ENCODE measurements around the gene ZMAT5. TPM values are rescaled to one million over a fixed set of nuclear protein-coding genes. Genes with fewer than 3 reads are reported as not detected.

Gene ZMAT5
- total RNA-seq, 4 donors from 2014 or later = 16.2 to 40.1 (median 24.3) TPM

DNA sequence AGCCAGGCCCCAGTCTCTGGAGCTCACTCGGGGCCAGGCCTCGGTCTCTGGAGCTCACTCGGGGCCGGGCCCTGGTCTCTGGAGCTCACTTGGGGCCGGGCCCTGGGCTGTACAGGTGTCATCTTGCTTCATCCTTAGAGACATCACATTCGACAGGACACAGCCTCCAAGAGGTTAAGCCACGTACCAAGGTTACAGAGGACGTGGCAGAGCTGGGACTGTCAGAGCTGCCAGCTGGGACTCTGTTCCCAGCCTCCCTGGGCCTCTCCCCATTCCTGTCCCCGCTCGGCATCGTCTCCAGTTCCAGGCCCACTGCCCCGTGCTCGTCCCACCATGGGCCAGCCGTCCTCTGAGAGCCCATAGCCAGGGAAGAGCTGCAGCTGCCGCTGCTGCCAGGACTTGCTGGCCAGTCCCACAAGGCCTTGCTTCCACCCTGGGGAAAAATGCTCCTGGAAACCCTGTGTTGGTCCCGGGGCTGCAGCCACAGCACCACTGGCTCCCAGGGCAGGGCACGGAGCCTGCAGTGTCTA, 27.4 kb downstream of the ZMAT5 start:
- H3K27ac ChIP-seq = no peak overlapping the region
- 94 to 96% methylated on average over 6 to 14 of the region's 17 CpGs for WGBS, 2 donors
- TF ChIP-seq, protein P1, sequence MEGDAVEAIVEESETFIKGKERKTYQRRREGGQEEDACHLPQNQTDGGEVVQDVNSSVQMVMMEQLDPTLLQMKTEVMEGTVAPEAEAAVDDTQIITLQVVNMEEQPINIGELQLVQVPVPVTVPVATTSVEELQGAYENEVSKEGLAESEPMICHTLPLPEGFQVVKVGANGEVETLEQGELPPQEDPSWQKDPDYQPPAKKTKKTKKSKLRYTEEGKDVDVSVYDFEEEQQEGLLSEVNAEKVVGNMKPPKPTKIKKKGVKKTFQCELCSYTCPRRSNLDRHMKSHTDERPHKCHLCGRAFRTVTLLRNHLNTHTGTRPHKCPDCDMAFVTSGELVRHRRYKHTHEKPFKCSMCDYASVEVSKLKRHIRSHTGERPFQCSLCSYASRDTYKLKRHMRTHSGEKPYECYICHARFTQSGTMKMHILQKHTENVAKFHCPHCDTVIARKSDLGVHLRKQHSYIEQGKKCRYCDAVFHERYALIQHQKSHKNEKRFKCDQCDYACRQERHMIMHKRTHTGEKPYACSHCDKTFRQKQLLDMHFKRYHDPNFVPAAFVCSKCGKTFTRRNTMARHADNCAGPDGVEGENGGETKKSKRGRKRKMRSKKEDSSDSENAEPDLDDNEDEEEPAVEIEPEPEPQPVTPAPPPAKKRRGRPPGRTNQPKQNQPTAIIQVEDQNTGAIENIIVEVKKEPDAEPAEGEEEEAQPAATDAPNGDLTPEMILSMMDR (IDR thresholded peaks at IDR 0.05) = no peak
- no peak for TF ChIP-seq POLR2A (IDR thresholded peaks at IDR 0.05)
- no peaks in the 10 kb centered on the region for H3K9me3 ChIP-seq
- peaks cover 0 to 5% of the 10 kb centered on the region in 2 donors for H3K4me1 ChIP-seq
- H3K27me3 ChIP-seq = no peaks in the 10 kb centered on the region
- no peak overlapping the region for H3K4me3 ChIP-seq (replicated peaks in 1 of 3)
- H3K36me3 ChIP-seq = peaks cover 0 to 4% of the 10 kb centered on the region in 2 donors
- intact Hi-C loops (cut with DNase I) = no loop called here
- no peak for DNase-seq

DNA sequence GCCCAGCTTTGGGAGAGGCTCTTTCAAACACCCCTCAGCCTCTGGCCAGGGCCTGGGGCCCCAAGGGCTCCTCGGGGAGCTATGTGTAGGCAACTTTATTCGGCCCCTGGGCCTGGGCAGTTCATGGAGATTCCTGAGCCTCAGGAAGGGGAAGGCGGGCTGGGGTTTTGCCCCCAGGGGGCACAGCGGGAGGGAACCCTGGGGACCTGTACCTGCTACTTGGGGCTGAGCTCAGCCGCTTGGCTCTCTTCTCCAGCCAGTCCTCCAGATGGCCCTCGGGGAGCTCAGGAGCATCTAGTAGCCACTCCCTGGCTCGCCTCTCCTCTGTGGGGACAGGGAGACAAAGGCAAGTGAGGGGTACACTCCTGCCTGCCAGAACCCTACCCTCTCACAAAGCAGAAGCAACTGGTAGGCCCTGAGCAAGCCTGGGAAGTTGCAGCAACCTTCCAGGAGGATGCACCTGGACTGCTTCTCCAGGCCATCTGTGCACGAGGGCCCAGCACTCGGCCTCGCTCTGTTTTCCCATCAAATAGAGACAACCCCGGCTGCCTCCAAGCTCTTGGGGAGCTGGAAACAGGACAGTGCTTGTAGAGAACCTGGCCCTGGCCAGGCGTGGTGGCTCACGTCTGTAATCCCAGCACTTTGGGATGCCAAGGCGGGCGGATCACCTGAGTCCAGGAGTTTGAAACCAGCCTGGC, 28.5 kb downstream of the ZMAT5 start:
- Histone ChIP-seq H3K4me3 (replicated peaks in 1 of 3) (no peak overlapping the region), H3K27ac (no peak overlapping the region), H3K36me3 (peaks cover 0 to 4% of the 10 kb centered on the region in 2 donors), H3K27me3 (no peaks in the 10 kb centered on the region), H3K4me1 (peaks cover 0 to 4% of the 10 kb centered on the region in 2 donors), H3K9me3 (no peaks in the 10 kb centered on the region)
- intact Hi-C loops (cut with DNase I) = no loop called here
- DNase-seq = no peak
- no peak for TF ChIP-seq POLR2A (IDR thresholded peaks at IDR 0.05)
- TF ChIP-seq, protein P1 (IDR thresholded peaks at IDR 0.05) = no peak
- 80 to 97% methylated on average over 14 to 15 of the region's 15 CpGs for WGBS, 2 donors

DNA sequence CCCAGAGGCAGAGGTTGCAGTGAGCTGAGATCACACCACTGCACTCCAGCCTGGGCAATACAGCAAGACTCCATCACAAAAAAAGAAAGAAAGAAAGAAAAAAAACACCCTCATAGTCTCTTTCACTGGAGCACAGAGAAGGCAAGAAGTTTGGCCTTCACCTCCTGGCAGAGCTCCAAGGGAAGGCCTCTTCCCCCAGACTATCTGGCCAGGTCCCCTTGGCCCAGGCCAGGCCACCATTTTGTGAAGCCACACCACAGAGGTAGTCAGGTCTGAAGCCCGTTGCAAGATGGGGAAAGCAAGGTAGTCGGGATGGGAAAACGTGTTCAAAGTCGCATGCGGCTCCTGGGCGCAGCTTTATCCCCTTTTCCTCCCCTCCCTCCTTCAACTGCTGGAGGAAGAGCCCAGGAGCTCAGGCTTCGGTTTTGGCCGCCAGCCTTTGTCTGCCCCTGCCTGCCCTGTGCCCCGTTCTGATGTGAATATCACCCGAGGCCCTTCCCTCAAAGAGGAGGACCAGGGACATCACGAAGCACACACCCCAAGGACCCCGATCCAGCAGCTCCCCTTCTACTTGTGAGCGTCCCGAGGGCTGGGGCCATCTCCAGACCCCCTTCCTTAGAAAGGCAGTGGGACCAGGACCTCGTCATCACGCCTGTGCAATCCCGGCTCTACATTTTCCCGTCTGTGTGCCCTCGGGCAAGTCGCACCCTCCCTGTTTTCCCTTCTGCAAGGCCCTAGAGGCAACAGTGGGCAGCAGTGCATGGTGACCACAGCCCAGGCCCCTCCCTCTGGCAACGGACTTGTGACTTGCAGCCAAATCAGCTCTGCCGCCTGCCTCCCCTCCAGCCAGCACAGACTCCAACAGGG, 29.3 kb downstream of the ZMAT5 start:
- Histone ChIP-seq H3K9me3 (no peaks in the 10 kb centered on the region), H3K4me1 (peaks cover 0 to 4% of the 10 kb centered on the region in 2 donors), H3K4me3 (replicated peaks in 1 of 3) (no peak overlapping the region), H3K27ac (no peak overlapping the region), H3K36me3 (peaks cover 0 to 4% of the 10 kb centered on the region in 2 donors), H3K27me3 (no peaks in the 10 kb centered on the region)
- DNase-seq = peak; percentile 44 to 66
- 83 to 88% methylated on average over 22 of the region's 22 CpGs for WGBS, 2 donors
- intact Hi-C loops (cut with DNase I) = no loop called here
- TF ChIP-seq, protein P1 (IDR thresholded peaks at IDR 0.05) = no peak

DNA sequence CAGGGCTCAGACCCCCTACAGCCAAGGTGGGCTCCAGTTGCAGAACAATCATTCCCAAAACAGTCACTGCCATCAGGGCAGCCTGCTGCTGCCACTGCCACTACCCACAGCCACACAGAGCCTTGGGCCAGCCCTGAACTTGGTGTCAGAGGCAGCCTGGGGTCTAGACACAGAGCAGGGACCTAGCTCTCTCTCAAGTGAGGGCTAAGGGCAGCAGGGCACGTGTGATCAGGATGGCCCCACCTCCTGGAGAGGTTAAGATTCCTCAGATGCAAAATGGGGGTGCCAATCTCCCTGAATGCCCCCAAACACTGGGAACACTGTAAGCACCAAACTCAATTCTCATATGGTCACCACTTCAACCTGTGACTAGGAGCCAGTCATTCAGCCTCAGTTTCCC, 31.4 kb downstream of the ZMAT5 start:
- DNase-seq = no peak
- Histone ChIP-seq H3K9me3 (no peaks in the 10 kb centered on the region), H3K27ac (no peak overlapping the region), H3K27me3 (no peaks in the 10 kb centered on the region), H3K4me3 (replicated peaks in 1 of 3) (no peak overlapping the region), H3K4me1 (peaks cover 0 to 4% of the 10 kb centered on the region in 2 donors), H3K36me3 (no peaks in the 10 kb centered on the region)
- intact Hi-C loops (cut with DNase I) = no loop called here
- TF ChIP-seq, protein P1 (IDR thresholded peaks at IDR 0.05) = no peak
- TF ChIP-seq POLR2A (IDR thresholded peaks at IDR 0.05) = no peak
- 80 to 91% methylated on average over 1 of the region's 1 CpG for WGBS, 2 donors
